Lower lobe of right lung (tissue), 2 donors: Measurements from ENCODE around the gene UGT1A10. TPM values are rescaled to one million over a fixed set of nuclear protein-coding genes. Genes with fewer than 3 reads are reported as not detected.
A peak's percentile ranks its signal among the peaks of the same experiment; 100 is the strongest.

Experiments used
- ATAC-seq, 2 donors: fragments of 200-7000 bp; cut with Tn5 transposase; one replicate each; pipeline ENCODE4 v1.9.1; 2020 to 2022; ENCODE audit warnings: mild to moderate bottlenecking in 2 of 2, moderate library complexity in 2 of 2
- DNase-seq: peaks from one replicate; pipeline ENCODE4 v3.0.0-alpha.2; 2020
- H3K27ac ChIP-seq: fragments of 200-600 bp; one replicate; pipeline ENCODE4 v1.8.0; 2022
- H3K27me3 ChIP-seq: fragments of 200-600 bp; one replicate; pipeline ENCODE4 v1.8.0; 2022; ENCODE audit warnings: low read depth
- H3K36me3 ChIP-seq: fragments of 200-600 bp; one replicate; pipeline ENCODE4 v1.8.0; 2022; ENCODE audit warnings: mild to moderate bottlenecking
- H3K4me1 ChIP-seq: fragments of 200-600 bp; one replicate; pipeline ENCODE4 v1.8.0; 2022
- H3K4me3 ChIP-seq: fragments of 200-600 bp; one replicate; pipeline ENCODE4 v1.8.0; 2022; ENCODE audit warnings: mild to moderate bottlenecking
- H3K9me3 ChIP-seq: fragments of 200-600 bp; one replicate; pipeline ENCODE4 v1.8.0; 2022
- CTCF ChIP-seq: fragments of 200-600 bp; IDR thresholded peaks from one replicate; pipeline ENCODE4 v1.8.0; 2022; ENCODE audit warnings: antibody characterized with exemption, mild to moderate bottlenecking
- intact Hi-C: fragments of 100-400 bp; cut with DNase I; formaldehyde crosslinking; loops from one replicate; pipeline ENCODE4 v1.11.0; 2022
- total RNA-seq: library from RNA; stranded (reverse); fragmentation: NEBNext Ultra II Directional; extraction: Animal tissue kit (Norgen Biotek cat#: 25700); gene quantifications from one replicate; pipeline ENCODE4 v1.2.1, GENCODE V29; 2021
- donor health status: DM: no; HTN: yes; CAD: no; lungs with severe emphysema.

UGT1A10 gene
- total RNA-seq, 1 donor from 2014 or later = not detected

- no peaks in the 10 kb centered on the region for H3K9me3 ChIP-seq
- no peak overlapping the region for H3K27ac ChIP-seq
- ATAC-seq (no peak), DNase-seq (peak; percentile 21)
- TF ChIP-seq CTCF = no peak
- no peaks in the 10 kb centered on the region for H3K27me3 ChIP-seq
- no peak overlapping the region for H3K4me3 ChIP-seq
- no peaks in the 10 kb centered on the region for H3K36me3 ChIP-seq
- intact Hi-C loops = no loop called here
- no peaks in the 10 kb centered on the region for H3K4me1 ChIP-seq
Observed at GRCh38 chr2:233813236-233814055, 177.2 kb downstream of the UGT1A10 start.

- Histone ChIP-seq H3K36me3 (no peaks in the 10 kb centered on the region), H3K27ac (no peak overlapping the region), H3K4me3 (no peak overlapping the region), H3K4me1 (no peaks in the 10 kb centered on the region), H3K27me3 (no peaks in the 10 kb centered on the region), H3K9me3 (no peaks in the 10 kb centered on the region)
- TF ChIP-seq CTCF = no peak
- DNase-seq (no peak), ATAC-seq (no peak)
- intact Hi-C loops = no loop called here
Observed at GRCh38 chr2:233814056-233814835, 178.0 kb downstream of the UGT1A10 start.

GRCh38 chr2:233815861-233816260 lies 179.6 kb downstream of the UGT1A10 start:
- no peak for ATAC-seq
- no peak overlapping the region for H3K27ac ChIP-seq
- H3K36me3 ChIP-seq = no peaks in the 10 kb centered on the region
- no peak overlapping the region for H3K4me3 ChIP-seq
- no peaks in the 10 kb centered on the region for H3K4me1 ChIP-seq
- TF ChIP-seq CTCF = no peak
- H3K27me3 ChIP-seq = peaks cover 4% of the 10 kb centered on the region
- intact Hi-C loops = no loop called here
- no peak for DNase-seq
- no peaks in the 10 kb centered on the region for H3K9me3 ChIP-seq

GRCh38 chr2:233816334-233816733 lies 180.1 kb downstream of the UGT1A10 start:
- ATAC-seq = no peak
- no peak for DNase-seq
- no peaks in the 10 kb centered on the region for H3K9me3 ChIP-seq
- no peaks in the 10 kb centered on the region for H3K4me1 ChIP-seq
- H3K4me3 ChIP-seq = no peak overlapping the region
- H3K27ac ChIP-seq = no peak overlapping the region
- intact Hi-C loops = no loop called here
- no peak for TF ChIP-seq CTCF
- H3K36me3 ChIP-seq = no peaks in the 10 kb centered on the region
- H3K27me3 ChIP-seq = peaks cover 4% of the 10 kb centered on the region

- Histone ChIP-seq H3K36me3 (no peaks in the 10 kb centered on the region), H3K4me3 (no peak overlapping the region), H3K27me3 (peaks cover 4% of the 10 kb centered on the region), H3K9me3 (no peaks in the 10 kb centered on the region), H3K4me1 (no peaks in the 10 kb centered on the region), H3K27ac (no peak overlapping the region)
- TF ChIP-seq CTCF = no peak
- intact Hi-C loops = no loop called here
- DNase-seq = no peak
- ATAC-seq = no peak
Observed at GRCh38 chr2:233816771-233817170, 180.5 kb downstream of the UGT1A10 start.
